Measurements from ENCODE around the gene FRRS1.

Gene FRRS1

GRCh38 chr1:99731384-99731783 lies 35.1 kb downstream of the FRRS1 start:
- DNase-seq (ENCODE audit: low read depth in 2 of 2), result no peak

GRCh38 chr1:99728494-99729235 lies 37.8 kb downstream of the FRRS1 start:
- DNase-seq (ENCODE audit: low read depth in 2 of 2), result no peak

DNA sequence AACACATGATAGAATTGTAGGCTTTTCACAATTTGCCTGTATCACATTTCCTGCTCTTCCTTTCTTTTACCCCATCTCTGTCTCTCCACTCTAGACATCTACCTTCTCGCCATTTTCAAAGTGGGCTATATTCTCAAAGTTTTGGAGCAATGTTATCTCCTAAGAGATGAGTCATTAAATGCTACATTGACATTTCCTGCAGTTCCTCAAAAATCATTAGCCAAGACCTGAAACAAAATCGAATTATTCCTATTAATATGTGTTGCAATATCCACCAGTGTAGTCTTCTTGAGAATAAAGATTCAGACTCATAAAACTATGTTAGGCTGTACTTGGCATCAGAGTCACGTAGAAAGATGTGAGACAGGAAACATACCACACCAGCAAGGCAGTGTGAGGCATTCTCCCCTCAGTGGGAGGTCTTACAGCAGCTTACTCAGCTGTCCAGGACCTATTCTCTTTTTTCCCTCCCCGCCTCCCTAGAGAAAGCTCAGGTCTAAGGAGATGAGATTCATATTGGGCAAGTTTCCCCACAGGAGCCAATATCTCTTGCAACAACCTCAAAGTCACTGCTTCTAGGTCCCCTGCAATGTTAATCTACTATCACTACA lies 38.8 kb downstream of the FRRS1 start:
- DNase-seq (ENCODE audit: low read depth in 2 of 2), result no peak

- DNase-seq (ENCODE audit: low read depth in 2 of 2), result no peak
Measured at GRCh38 chr1:99726818-99727217, 39.6 kb downstream of the FRRS1 start.

- DNase-seq (ENCODE audit: low read depth in 2 of 2), result no peak
Measured at GRCh38 chr1:99726407-99726806, 40.0 kb downstream of the FRRS1 start.

DNA sequence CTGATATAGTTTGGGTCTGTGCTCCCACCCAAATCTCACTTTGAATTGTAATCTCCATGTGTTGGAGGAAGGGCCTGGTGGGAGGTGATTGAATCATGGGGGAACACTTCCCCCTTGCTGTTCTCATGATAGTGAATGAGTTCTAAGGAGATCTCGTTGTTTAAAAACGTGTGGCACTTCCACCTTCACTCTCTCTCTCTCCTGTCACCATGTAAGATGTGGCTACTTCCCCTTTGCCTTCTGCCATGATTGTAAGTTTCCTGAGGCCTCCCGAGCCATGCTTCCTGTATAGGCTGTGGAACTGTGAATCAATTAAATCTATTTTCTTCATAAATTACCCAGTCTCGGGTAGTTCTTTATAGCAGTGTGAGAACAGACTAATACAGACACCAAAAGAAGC lies 40.4 kb downstream of the FRRS1 start:
- DNase-seq (ENCODE audit: low read depth in 2 of 2), result no peak

GRCh38 chr1:99723251-99723650 lies 43.2 kb downstream of the FRRS1 start:
- DNase-seq (ENCODE audit: low read depth in 2 of 2), result no peak

DNA sequence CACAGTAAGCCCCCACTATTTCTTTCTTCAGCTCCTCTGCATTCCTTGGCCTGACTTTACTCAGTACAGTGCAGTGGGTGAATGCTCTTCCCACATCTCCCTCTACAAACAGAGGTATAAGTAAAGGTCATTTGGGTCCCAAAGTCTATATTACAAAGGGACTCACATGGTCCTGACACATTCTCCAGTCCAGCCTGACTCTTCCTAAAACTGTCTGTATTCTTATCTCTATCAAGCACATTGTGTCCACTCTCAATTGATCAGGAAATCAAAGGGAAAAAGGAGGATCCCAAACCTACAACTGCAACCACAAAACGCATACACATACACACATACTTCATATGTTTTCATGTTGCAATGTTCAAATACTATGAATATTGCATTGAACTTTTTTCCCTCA lies 49.4 kb downstream of the FRRS1 start:
- DNase-seq (ENCODE audit: low read depth in 2 of 2), result no peak

DNA sequence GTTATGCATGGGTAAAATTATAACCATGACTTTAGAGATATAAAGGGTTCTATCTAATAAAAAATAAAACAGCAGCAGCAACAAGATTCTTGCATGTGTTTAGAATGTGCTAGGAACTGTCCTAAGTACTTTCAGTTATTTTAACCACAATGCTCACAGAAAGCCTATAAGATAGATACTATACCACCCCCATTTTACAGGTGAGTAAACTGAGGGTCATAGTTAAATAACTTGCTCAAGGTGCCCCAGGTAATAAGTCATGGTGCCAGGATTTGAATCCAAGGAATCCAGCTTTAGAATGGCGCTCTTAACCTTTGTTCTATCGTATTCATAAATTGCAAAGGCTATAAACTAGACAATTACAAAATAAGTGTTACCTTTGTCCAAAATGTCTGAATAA lies 53.4 kb downstream of the FRRS1 start:
- no peak for DNase-seq (ENCODE audit: low read depth in 2 of 2)

DNA sequence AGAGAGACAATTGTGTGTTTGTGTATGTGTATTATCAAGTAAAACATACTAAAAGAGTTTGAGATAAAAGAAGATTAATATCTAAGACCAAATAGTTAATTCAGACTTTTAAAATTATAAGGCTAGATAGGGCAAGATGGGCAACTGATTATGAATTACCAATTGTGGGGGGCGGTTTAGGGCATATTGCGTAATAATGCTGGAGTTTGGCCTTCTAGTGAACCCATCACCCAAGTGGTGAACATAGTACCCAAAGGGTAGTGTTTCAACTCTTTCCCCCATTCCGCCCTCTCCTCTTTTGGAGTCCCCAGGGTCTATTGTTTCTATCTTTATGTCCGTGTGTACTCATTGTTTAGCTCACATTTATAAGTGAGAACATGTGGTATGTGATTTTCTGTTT lies 55.4 kb downstream of the FRRS1 start:
- DNase-seq (ENCODE audit: low read depth in 2 of 2), result no peak

GRCh38 chr1:99707535-99708142 lies 58.8 kb downstream of the FRRS1 start:
- DNase-seq (ENCODE audit: low read depth in 2 of 2), result peak; percentile 32 to 35

DNA sequence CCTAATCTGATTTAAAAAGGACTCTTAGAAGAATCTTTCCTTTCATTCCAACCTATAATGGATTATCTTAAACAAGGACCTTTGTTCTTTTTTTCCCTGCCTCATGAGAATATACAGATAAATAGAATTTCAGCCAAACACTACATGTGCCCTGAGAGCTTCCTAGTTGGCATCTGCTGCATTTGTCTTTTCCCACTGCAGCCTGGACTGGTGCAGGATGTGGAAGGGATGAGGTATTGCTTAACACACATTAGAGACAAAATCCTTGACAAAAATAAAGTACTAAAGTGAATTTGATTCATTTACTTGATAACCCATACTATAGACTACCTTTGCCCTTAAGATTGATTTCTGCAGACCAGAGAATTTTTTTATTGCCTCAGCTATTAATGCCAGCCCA lies 61.0 kb downstream of the FRRS1 start:
- DNase-seq (ENCODE audit: low read depth in 2 of 2), result no peak

GRCh38 chr1:99704356-99704816 lies 62.0 kb downstream of the FRRS1 start:
- DNase-seq (ENCODE audit: low read depth in 2 of 2), result no peak

- no peak for DNase-seq (ENCODE audit: low read depth in 2 of 2)
Measured at GRCh38 chr1:99702221-99702620, 64.2 kb downstream of the FRRS1 start.

DNA sequence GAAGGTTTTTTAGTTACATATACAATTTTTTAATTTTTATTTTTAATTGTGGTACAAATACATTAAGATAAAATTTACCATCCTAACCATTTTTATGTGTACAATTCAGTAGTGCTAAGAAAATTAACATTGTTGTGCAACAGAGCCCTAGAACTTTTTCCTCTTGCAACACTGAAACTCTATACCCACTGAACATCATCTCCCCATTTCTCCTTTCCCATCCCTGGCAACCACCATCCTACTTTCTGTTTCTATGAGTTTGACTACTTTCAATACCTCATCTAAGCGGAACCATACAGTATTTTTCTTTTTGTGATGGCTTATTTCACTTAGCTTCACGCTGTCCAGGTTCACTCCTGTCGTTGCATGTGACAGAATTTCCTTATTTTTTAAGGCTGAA lies 66.4 kb downstream of the FRRS1 start:
- no peak for DNase-seq (ENCODE audit: low read depth in 2 of 2)

DNA sequence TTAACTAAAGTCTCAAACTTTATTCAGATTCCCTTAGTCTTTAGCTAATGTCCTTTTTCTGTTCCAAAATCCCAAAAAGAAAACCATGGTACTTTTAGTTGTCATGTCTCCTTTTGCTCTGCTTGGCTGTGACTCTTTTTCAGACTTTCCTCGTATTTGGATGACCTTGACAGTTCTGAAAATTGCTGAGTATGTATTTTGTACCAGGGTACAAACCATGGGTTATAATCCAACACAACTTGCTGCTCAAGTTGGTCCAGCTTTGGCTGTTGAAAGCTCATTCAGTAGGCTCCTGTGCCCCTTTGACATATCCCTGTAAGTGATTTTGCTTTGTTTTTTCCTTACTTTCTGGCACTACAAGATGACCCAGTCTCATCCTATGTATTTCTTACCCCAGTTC lies 68.9 kb downstream of the FRRS1 start:
- no peak for DNase-seq (ENCODE audit: low read depth in 2 of 2)

GRCh38 chr1:99696616-99697015 lies 69.8 kb downstream of the FRRS1 start:
- no peak for DNase-seq (ENCODE audit: low read depth in 2 of 2)

DNA sequence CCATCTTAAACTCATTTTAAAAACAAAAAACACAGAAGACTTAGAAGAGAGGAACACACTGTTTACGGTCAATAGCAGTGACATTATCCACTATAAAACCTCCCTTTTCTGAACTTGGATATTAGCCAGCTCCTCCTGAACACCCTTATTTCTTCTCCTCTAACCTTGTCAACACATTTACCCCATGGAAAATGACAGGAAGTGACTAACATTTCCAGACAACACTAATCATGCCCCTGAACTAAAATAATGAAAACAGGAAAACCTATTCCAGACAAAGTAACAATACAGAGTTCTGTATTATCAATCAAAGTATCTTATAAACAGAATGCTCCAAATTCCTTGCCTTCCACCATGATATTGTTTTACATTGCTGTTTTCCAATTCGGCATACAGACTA lies 75.3 kb downstream of the FRRS1 start:
- no peak for DNase-seq (ENCODE audit: low read depth in 2 of 2)

- peak; percentile 15 to 23 for DNase-seq (ENCODE audit: low read depth in 2 of 2)
Measured at GRCh38 chr1:99685516-99686180, 80.8 kb downstream of the FRRS1 start.

DNA sequence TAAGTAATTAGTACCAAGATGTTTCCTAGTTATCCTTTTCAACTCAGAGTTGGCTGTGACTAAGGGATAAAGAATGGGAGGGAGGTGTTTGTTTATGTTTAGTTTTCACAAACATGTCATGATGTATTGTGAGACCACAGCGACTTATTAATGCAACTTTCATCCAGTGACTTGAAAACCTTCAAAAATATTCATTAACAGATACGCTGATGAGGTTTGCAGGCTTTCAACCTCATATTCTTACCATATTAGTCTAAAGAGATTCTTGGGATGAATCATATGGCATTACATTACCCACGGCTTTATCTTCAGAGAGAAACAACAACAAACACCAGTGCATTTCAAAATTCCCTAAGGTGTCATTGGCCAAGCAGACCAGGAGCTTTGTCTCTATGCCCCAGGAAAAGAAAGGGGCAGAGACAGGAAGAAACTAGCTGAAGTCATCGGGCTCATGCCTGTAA lies 84.1 kb downstream of the FRRS1 start:
- no peak for DNase-seq (ENCODE audit: low read depth in 2 of 2)

GRCh38 chr1:99681583-99681982 lies 84.9 kb downstream of the FRRS1 start:
- no peak for DNase-seq (ENCODE audit: low read depth in 2 of 2)

GRCh38 chr1:99680270-99680669 lies 86.2 kb downstream of the FRRS1 start:
- no peak for DNase-seq (ENCODE audit: low read depth in 2 of 2)

DNA sequence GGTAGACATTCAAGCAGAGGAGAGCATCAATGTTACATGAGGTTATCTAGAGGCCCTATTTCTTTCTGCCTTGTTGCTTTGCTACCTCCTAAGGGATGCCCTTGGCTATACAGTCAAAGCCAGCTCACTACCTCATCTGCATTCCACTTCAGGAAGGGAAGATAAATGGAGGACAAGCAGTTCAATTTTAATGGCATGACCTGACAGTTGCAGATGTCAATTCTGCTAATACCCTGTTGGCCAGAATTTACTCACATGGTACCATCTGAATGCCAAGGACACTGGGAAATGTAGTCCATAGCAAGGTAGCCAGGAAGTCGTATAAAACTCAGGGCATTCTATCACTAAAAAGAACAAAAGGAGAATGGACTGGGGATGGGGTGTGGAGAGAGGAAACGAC lies 89.0 kb downstream of the FRRS1 start:
- no peak for DNase-seq (ENCODE audit: low read depth in 2 of 2)

All from stimulated activated CD4-positive, alpha-beta T cell treated with anti-CD3 and anti-CD28 coated beads, Interleukin-15, amount 100 ng/mL, for 48 hours (primary cell).